HG03354 (cell line): ENCODE results near the gene APLNR.

ENCODE experiments used
- ATAC-seq: cut with Tn5 transposase; IDR thresholded peaks from one replicate; pipeline ENCODE4 v1.9.1; 2021; ENCODE audit warnings: mild to moderate bottlenecking; ENCODE audit not compliant: unreplicated experiment, poor library complexity, severe bottlenecking

Gene APLNR

DNA sequence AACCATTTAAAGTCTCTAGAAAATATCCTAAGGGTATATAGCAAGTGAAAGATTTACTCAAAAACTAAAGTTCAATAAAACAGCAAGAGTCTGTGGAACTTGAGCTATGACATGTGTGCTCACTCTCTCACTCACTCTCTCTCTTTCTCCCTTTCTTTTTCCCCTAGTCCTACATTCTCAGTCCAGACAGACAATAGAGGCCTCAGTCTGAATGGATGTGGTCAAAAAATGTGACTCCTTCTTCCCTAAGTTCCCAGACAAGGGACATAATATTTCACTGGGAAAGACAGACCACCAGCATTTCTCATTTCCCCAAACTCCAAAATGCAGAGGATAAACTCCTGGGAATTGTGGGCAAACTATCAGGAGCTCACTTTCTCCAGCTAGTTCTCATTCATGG is 17.6 kb upstream of the APLNR start:
- ATAC-seq, result no peak

- no peak for ATAC-seq
These were observed 14.5 kb upstream of the APLNR start for GRCh38 chr11:57251491-57252104.

- ATAC-seq, result no peak
These were observed 14.0 kb upstream of the APLNR start for GRCh38 chr11:57251037-57251436.

DNA sequence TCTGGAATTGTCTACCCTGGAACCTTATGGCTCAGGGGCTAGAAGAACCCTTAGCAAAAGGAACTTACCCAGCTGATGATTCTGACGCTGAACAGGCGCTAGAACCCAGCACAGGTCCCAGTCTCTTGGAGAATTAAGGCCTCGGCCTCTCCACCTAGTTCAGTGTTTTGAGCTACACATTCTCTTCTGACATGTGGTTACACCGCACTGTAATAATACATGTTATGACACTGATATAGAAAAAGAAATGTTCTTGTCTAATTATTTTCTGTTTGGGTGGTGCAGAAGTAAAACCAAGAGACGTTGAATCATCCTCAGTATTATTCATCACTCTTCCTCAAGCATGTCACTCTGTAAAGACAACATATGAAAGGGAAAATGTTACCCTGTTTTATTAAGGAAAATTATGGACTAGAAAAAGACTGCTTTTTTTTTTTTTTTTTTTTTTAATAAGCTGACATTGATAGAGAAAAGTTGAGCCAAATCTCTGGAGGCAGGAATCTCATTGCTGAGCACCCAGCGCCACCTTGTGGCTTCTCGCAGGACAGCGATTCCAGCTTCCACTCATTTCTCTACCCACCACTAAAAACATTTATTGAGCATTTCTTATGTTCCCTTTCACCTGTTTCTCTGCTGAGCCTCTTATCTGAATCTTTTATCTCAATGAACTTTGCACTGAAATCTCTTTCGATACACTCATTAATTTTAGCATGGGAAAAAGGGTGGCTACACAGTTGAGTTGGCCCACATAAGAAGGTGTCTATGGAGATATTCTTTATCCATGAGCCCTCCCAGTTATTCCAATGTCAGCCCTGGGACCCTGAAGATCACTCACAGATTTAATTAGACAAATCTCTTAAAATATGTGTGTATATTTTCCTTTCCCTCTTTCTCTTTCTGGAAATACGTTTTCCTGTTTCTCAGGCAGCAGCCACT is 12.6 kb upstream of the APLNR start:
- peak; percentile 74 for ATAC-seq

- ATAC-seq, result peak; percentile 72
These were observed 11.8 kb upstream of the APLNR start for GRCh38 chr11:57248780-57249383.

DNA sequence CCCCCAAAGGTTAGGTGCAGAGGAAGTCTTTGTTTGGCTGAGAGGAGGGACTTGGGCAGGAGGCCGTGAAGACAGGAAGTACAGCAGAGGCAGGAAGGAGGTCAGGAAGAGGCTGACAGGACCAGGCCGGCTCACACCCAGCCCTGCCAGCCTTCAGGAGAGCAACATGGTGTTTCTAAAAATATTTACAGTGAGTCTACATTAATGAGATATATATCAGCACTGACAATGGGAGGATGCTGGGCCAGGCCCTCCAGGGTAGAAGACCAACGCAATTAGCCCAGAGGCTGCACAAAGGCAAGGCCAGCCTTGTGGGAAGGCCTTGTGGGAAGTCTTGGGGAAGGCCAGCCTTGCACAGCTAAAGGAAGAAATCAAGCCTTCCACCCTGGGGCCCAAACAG is 7.9 kb upstream of the APLNR start:
- no peak for ATAC-seq

DNA sequence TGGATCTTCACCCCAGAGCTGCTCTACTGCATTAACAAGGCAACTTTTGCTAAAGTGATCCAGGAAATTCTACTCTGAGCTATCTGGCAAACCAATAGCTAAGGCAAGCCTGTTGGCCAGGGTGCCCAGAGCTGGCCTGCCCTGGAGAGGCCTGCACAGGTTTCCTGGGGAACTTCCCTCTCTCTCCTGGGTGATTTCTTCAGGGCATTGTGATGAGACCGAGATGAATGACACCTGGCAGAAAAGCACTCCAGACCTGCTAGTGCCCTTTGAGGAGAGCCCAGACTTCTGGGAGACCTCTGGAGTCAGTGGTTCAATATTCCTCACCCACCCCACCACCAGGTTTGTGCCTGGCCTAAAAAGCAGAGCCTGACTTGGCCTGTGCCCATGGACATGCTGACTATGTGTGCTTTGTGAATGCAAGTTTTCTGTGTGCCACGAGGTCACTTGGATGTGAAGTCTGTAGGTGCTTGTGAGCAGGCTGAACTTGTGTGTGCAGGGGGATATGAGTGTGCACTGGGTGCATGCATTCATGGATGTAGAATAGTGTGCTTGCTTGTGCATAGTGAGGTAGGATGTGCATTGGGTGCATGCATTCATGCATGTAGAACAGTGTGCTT is 4.4 kb upstream of the APLNR start:
- ATAC-seq, result no peak

- ATAC-seq, result no peak
These were observed 3.7 kb upstream of the APLNR start for GRCh38 chr11:57240757-57241156.

DNA sequence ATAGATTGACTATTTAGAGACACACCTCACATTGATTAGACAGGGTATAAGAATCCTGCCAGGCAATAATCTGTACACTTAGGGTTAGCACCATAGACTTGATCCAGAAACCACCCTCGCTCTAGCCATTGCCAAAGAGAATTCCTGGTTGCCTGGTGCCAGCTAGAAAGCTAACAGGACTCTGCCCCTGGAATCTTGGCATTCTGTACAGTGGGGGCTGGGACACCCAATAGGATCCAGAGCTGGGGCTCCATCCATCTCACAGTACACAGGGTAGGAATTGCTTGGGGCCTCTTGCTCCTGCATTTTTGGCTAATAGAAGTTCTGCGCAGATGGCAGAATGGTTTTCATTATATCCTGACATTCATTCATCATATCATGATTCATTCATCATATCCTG is 3.0 kb upstream of the APLNR start:
- ATAC-seq, result no peak

GRCh38 chr11:57239348-57239747 is 2.3 kb upstream of the APLNR start:
- ATAC-seq, result no peak

GRCh38 chr11:57235761-57236703 is 1.0 kb downstream of the APLNR start:
- ATAC-seq, result no peak

DNA sequence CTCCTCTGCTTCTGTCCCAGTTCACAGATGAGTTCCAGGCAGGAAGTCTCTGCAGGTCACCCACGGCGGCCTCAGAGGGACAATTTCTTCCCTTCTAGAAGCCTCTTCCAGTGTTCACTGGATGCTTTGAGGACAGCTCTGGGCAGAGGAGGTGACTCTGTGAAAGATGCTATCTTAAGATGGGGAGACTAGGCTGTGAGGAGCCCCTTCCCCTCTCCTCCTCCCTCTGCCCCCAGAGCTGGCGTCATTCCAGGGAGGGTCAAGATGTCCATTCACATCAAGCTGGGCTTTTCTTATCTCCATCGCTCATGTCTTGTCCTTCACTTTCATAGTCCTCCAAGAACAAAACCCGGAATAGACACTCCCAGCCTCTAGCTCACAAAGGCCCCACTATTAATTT is 3.3 kb downstream of the APLNR start:
- no peak for ATAC-seq

DNA sequence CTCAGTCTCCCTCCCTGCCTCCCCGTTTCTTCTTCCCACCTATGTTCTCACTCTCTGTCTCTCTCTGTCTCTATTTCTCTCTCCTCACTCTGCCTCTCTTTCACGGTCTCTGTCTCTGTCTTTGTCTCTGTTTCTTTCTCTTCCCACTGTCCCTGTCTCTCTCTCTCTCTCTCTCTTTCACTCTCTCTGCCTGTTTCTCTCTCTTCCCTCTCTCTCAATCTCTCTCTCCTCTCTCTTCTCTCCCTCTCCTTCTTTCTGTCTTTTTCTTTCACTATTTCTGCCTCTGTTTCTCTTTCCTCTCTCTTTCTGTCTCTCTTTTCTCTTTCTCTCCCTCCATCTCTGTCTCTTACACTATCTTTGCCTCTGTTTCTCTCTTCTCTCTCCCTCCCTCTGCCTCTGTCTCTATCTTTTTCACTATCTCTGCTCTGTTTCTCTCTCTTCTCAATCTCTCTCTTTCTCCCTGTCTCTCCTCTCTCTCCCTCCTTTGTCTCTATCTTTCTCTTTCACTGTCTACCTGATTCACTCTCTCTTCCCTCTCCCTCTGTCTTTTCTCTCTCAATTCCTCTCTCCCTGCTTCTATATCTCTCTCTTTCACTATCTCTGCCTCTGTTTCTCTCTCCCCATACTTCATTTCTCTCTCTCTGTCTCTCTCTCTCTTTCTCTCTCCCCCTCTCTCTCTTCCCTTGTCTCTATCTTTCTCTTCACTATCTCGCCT is 5.4 kb downstream of the APLNR start:
- no peak for ATAC-seq

- no peak for ATAC-seq
These were observed 6.1 kb downstream of the APLNR start for GRCh38 chr11:57230791-57231538.

DNA sequence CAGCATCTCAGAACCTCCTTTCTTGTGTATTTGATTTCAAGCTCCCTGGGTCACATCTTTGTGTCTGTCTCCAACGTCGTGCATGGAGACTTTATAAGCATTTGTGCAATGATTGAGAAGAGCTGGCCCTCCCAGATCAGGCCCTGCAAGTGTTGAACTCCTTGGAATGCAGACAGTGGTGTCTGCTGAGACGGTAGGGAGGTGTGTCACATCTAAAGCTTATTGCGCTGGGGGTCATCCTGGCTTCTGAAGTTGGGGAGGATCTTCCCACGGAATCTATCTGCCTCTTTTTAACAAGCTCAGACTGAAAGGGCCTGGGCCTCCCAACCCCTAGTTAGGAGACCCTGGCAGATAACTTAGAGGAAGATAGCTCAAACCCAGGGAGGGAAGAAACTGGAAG is 6.7 kb downstream of the APLNR start:
- ATAC-seq, result no peak

- no peak for ATAC-seq
These were observed 8.4 kb downstream of the APLNR start for GRCh38 chr11:57228600-57228999.

GRCh38 chr11:57224537-57224936 is 12.5 kb downstream of the APLNR start:
- ATAC-seq, result no peak

DNA sequence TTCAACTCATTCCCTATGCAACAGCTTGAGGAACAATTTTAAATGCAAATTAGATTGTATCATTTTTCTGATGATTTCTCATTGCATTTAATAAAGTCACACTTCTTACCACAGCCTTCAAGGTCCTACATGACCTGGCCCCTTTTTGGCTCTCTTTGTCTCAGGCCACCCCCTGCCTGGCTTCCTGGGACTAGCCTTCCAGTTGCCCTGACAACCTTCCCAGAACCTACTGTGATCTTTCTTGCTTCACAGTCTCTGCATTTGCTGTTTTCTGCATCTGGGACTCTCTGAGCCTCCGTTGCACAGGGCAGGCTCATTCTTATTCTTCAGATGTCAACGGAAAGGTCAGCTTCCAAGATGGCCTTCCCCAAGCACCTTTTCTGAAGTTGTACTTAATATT is 12.9 kb downstream of the APLNR start:
- no peak for ATAC-seq
